ENCODE data around the gene APELA. TPM values are rescaled to one million over a fixed set of nuclear protein-coding genes. Genes with fewer than 3 reads are reported as not detected.
"Not testable (repeated sequence)": the region's sequence is repeated elsewhere in the genome, so short reads cannot be mapped to it uniquely, and the experiment has no call there.

The APELA gene
- total RNA-seq, 1 donor from 2014 or later, result 0.09 TPM

DNA sequence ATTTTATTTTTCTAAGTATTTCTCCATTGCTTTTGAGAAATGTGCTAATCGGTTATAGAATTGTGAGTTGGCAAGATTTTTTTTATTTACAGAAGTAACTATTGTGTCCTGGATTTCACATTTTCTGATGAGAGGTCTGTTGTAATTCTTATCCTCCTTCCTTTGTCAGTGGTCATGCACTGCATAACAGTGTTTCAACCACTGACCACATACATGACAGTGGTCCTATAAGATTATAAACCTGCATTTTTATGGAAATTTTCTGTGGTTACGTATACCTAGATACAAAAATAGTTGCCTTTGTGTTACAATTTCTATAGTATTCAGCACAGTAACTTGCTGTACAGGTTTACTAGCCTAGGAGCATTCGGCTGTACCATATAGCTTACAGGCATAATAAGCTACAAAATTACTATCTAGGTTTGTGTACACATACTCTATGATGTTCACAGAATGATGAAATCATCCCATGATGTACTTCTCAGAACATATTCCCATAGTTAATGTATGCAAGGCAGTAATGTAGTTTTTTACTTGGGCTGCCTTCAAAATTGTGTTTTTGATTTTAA is 47.8 kb downstream of the APELA start:
- no peak for DNase-seq (ENCODE audit: low spot score)

DNA sequence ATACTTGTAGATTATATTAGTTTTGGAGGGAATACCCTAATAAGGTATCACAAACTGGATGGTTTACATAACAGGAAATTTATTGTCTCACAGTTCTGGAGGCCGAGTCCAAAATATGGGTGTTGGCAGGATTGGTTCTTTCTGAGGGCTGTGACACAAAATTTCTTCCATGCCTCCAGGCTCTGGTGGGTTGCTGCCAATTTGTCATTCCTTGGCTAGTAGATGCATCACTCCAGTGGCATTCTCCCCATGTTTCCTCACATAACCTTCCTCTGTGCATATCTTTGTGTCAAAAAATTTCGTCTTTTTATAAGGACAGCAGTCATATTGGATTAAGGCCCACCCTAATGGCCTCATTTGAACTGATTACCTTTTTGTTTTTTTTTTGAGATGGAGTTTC is 49.3 kb downstream of the APELA start:
- DNase-seq (ENCODE audit: low spot score), result no peak

DNA sequence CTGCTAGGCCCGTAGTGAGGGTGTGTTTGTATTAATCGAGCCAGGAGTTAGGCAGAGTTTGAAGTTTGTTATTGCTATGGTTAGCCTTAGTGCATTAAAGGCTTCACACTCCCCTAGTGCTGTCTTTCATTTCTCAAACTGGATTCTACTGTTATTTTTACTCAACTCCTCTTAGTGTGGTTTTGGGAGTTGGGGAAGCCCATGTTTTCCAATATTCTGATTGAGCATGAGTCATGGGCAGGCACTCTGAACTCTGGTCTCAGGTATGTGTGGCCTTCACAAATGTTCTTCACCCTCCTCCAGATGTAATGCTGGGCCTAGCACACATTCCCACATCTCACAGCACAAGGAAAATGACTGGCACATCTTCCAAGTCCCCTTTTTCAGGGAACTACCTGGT is 50.1 kb downstream of the APELA start:
- not testable (repeated sequence) for DNase-seq (ENCODE audit: low spot score)

DNA sequence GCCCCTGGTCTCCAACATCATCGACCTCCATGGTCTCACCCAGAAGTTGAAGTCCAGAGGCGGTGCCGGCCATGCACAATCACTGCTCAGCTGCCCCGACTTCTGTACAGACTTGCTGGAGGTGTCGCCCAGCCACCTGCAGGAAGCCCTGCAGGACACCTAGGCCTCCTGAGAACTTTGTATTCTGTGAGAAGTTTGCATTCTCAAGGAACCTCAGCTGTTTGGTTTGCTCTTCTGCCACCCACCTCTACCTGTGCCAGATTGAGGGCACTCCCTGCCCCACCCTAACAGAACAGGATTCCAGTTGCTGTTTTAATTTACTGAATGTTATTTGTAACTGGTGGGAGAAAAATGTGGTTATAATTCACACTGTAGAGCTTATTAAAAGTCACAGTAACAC is 53.7 kb downstream of the APELA start:
- DNase-seq (ENCODE audit: low spot score), result no peak

DNA sequence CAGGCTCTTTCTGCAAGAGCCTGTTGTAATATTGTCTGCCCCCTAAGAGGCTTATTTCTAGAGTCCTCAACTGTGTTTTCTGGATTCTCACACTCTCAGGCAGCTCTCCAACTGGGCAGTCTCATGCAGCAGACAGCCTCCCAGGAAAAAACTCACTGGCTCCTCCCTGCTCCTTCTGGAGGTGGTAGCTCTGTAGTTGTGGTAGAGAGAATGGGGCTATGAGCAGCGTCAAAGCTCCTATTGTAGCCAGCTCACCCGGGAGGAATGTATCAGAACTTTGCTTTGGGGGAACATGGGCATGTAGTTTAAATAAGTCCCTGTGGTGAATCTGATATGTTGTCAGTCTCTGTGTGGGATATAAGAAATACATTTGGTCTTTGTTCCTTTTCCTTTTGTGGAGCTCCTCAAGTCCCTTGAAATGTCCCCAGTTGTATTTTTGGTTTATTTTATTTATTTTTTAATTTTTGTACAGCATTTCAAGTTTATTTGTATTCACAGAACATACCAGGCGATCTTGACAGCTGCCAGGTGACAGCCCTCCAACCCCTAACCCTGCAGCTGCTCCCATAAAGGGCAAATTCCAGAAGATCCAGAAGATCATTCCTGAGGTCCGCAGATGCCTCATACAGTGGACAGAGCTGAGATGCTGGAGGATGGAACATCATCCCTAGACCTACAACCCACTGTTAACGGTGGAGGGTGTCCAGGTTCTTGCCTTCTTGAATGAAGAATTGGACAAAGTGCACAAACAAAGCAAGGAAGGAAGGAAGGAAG is 54.8 kb downstream of the APELA start:
- no peak for DNase-seq (ENCODE audit: low spot score)

DNA sequence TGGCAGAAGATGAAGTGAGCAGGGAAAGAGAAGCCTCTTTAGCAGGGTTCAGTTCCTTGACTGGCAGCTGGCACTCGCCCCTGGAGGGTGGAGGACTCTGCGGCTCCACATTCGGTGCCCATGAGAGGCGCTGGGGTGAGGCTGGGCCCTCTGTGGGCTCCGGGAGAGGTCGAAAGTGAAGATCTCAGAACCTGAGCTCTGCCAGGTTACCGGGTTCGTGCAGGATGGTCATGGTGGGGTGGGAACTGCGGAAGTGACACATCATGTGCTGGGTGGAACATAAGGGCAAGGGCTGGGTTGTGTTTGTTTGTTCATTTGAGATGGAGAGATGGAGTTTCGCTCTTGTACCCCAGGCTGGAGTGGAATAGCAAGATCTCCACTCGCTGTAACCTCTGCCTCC is 56.3 kb downstream of the APELA start:
- no peak for DNase-seq (ENCODE audit: low spot score)

DNA sequence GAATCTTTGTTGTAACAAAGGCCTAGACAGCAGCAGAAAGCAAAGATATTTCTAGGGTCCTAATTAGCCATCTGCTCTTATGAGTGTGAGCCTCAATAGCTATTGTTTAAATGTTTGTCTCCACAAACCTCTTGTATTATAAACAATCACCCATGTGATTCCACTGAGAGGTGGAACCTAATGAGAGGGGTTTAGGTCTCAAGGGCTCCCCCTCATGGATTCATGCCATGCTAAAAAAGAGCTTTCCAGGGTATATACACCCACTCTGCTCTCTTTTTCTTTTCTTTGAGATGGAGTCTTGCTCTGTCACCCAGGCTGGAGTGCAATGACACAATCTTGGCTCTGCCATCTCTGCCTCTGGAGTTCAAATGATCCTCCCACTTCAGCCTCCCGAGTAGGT is 58.4 kb downstream of the APELA start:
- no peak for DNase-seq (ENCODE audit: low spot score)

DNA sequence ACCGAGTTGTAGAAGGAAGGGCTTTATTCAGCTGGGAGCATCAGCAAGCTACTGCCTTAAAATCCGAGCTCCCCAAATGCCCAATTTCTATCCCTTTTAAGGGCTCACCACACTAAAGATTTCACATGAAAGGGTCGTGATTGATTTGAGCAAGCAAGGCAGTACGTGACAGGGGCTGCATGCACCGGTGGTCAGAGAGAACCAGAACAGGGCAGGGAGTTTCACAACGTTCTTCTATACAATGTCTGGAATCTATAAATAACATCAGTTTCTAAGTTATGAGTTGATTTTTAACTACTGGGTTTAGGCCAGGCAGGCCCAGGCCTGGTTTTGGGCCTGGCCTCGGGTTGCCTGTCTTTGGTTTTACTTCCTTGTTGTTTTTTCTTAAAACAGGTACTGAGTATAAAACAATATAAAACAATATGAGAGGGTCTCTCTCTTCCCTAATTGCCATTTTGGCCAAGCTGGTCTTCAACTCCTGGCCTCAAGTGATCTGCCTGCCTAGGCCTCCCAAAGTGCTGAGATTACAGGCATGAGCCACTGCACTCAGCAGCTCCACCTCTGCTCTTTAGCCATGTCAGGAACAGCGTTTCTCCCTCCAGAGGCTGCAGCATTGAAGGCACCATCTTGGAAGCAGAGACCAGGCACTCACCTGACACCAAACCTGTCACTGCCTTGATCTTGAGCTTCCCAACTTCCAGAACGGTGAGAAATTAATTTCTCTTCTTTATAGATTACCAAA is 59.1 kb downstream of the APELA start:
- not testable (repeated sequence) for DNase-seq (ENCODE audit: low spot score)

DNA sequence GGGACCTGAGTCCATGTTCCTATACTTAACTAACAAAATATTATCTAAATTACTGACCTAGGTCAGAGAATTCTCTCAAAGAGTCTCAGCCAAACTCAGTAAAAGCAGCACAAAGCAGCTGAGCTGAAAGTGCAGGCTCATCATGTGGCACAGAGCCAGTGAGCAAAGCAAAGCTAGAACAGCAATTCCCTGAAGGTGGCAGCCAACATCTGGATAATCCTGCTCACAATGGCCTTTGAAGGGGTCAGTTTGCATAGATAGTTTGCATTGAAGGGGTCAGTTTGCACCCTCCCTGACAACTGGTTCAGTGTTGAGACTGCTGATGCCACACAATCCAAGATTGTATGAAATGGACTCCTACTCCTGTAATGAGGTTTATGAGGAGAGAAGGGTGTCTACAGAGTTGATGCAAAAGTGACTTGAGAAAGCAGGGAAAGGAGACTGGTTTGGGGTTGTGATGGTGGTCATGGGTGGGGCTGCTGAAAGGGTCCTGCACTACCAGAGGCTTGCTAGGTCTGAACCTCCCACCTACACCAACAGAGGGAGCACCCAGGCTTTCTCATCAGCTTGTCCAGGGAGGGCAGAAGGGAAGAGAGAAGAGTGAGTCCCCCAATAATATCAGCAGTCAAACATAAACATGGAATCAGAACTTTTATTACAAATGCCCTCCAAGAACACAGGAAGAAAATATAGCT is 60.7 kb downstream of the APELA start:
- DNase-seq (ENCODE audit: low spot score), result peak; percentile 26

DNA sequence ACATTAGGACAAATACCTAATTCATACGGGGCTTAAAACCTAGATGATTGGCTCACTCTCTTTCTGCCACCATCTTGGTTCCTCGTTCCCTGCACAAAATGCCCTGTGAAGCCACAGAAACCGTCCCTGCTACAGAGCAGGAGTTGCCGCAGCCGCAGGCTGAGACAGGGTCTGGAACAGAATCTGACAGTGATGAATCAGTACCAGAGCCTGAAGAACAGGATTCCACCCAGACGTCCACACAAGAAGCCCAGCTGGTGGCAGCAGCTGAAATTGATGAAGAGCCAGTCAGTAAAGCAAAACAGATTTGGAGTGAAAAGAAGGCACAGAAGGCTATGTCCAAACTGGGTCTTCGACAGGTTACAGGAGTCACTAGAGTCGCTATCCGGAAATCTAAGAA is 66.2 kb downstream of the APELA start:
- no peak for DNase-seq (ENCODE audit: low spot score)

DNA sequence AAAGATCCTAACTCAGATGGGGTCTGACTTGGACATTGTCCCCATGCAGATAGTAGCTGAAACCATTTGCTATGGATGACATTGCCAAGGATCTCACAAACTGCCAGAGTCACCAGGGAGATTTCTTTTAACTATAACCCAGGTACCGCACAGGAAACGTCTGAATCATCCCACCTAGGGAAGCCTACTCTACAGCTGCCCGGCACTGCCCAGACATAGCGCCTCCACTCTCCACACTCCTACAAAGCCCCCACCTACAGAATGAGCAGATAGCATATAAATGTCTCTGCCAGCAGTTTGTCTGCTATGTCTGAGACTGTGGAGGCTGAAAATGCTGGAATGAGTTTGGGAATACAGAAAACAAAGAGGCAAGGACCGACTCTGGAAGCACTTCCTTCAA is 68.2 kb downstream of the APELA start:
- DNase-seq (ENCODE audit: low spot score), result no peak

DNA sequence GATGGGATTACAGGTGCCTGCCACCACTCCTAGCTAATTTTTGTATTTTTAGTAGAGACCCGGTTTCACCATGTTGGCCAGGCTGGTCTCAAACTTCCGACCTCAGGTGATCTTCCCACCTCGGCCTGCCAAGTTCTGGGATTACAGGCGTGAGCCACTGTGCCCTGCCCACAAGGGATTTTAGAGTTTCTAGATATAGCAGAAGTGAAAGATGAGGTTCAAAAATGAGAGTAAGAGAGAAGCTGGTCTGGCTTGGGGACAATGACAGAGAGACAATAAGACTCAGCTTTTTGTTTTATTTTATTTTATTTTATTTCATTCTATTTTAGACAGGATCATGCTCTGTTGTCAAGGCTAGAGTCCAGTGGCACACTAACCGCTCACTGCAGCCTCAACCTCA is 69.8 kb downstream of the APELA start:
- DNase-seq (ENCODE audit: low spot score), result no peak

Other genes with a start within 250 kb of the APELA start
- gene SMIM31, start 123.0 kb upstream of the APELA start, total RNA-seq, result 21.8 TPM
- gene TRIM61, start 100.5 kb downstream of the APELA start, total RNA-seq, result 2.8 TPM
- gene TRIM60, start 154.8 kb downstream of the APELA start, total RNA-seq, result not detected
- gene TRIM75, start 176.7 kb downstream of the APELA start, total RNA-seq, result not detected
- 17.2 TPM for gene TMEM192, start 235.7 kb downstream of the APELA start, total RNA-seq